HEK293T (cell line): ENCODE data around the gene MAFG.

Experiments used
- CTCF ChIA-PET: fragments of 350-600 bp; formaldehyde crosslinking; extraction: SDS; loops from one replicate; lab custom pipeline; 2021; ENCODE audit warnings: antibody characterized with exemption, inconsistent platforms; lab: Yijun Ruan, JAX
- POLR2A ChIA-PET: fragments of 350-600 bp; formaldehyde crosslinking; extraction: SDS; loops from one replicate; lab custom pipeline; 2020; ENCODE audit warnings: antibody characterized with exemption, inconsistent platforms; lab: Yijun Ruan, JAX
- DNase-seq: peaks from one replicate; pipeline ENCODE4 v3.0.0; 2012; ENCODE audit warnings: mixed read lengths; ENCODE audit errors: extremely low spot score
- ARNT ChIP-seq: fragments of 450-650 bp; IDR thresholded peaks from 2 replicates; pipeline ENCODE4 v1.6.1; 2017; ENCODE audit warnings: mild to moderate bottlenecking
- BHLHE40 ChIP-seq: fragments of 450-650 bp; IDR thresholded peaks from 2 replicates; pipeline ENCODE4 v1.6.1; 2016; ENCODE audit warnings: mild to moderate bottlenecking, moderate library complexity, borderline replicate concordance
- CTBP1 ChIP-seq: fragments of 450-650 bp; IDR thresholded peaks from 2 replicates; pipeline ENCODE4 v1.6.1; 2016; ENCODE audit warnings: borderline replicate concordance
- ELF4 ChIP-seq: fragments of 450-650 bp; IDR thresholded peaks from 2 replicates; pipeline ENCODE4 v1.6.1; 2017; ENCODE audit warnings: antibody characterized with exemption
- FOXA1 ChIP-seq: fragments of 450-650 bp; IDR thresholded peaks from 2 replicates; pipeline ENCODE4 v1.6.1; 2016; ENCODE audit warnings: mild to moderate bottlenecking
- FOXK2 ChIP-seq: fragments of 450-650 bp; IDR thresholded peaks from 2 replicates; pipeline ENCODE4 v1.6.1; 2016; ENCODE audit warnings: mild to moderate bottlenecking
- FOXM1 ChIP-seq: fragments of 450-650 bp; IDR thresholded peaks from 2 replicates; pipeline ENCODE4 v1.6.1; 2017; ENCODE audit warnings: mild to moderate bottlenecking, borderline replicate concordance
- HDGF ChIP-seq: fragments of 450-650 bp; IDR thresholded peaks from 2 replicates; pipeline ENCODE4 v1.6.1; 2017; ENCODE audit warnings: antibody characterized with exemption, borderline replicate concordance
- L3MBTL2 ChIP-seq: fragments of 450-650 bp; conservative IDR thresholded peaks from 2 replicates; pipeline ENCODE4 v1.6.1; 2016; ENCODE audit warnings: mild to moderate bottlenecking
- LEF1 ChIP-seq: fragments of 450-650 bp; IDR thresholded peaks from 2 replicates; pipeline ENCODE4 v1.6.1; 2017; ENCODE audit warnings: mild to moderate bottlenecking, borderline replicate concordance
- NFRKB ChIP-seq: fragments of 450-650 bp; IDR thresholded peaks from 2 replicates; pipeline ENCODE4 v1.6.1; 2016; ENCODE audit warnings: mild to moderate bottlenecking, moderate library complexity
- PKNOX1 ChIP-seq: fragments of 450-650 bp; IDR thresholded peaks from 2 replicates; pipeline ENCODE4 v1.6.1; 2016
- SP1 ChIP-seq: fragments of 450-650 bp; IDR thresholded peaks from 2 replicates; pipeline ENCODE4 v1.6.1; 2017
- SUZ12 ChIP-seq: fragments of 450-650 bp; IDR thresholded peaks from 2 replicates; pipeline ENCODE4 v1.6.1; 2016; ENCODE audit warnings: mild to moderate bottlenecking
- TARDBP ChIP-seq: fragments of 450-650 bp; IDR thresholded peaks from 2 replicates; pipeline ENCODE4 v1.6.1; 2016
- ZNF384 ChIP-seq: fragments of 450-650 bp; IDR thresholded peaks from 2 replicates; pipeline ENCODE4 v1.6.1; 2016

MAFG gene

DNA sequence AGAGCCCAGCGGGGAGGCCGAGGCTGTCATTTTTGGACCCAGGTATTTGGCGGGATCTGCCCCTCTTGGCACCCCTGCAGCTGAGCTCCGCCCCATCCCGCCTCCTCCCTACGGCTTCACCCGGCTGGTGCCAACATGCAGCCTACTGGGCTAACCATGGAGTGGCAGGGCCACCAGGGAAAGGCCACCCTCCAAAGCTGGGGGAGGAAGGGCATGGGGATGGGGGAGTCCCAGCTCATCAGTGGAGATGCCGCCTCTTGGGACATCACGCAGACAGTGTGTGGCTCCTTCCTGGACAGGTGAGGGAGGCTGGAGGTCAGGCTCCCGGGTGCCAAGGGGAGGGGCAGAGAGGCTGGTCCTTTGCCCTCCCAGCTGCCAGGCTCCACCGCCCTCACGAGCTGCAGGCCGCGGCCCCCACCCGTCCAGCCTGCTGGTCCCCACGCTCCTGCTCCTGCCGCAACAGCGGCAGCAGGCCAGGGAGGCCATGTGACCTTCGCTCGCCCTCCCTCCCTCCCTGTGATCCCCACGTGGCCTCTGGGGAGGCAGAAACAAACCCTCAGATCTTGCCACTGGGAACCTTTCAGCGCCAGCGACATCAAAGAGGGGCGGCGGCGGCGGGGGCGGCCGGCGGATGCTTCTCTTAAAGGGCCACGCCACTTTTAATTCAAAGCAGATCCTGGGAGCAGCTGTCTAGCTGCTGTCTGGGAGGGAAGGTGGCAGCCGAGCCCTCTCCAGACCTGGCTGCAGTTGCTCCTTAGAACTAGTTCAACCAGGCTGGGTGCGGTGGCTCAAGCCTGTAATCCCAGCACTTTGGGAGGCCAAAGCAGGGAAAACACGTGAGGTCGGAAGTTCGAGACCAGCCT is 40.2 kb upstream of the MAFG start:
- DNase-seq = no peak
- ChIA-PET POLR2A (interaction anchor here (1.3 to 2.7 kb wide), 2 partner anchors 8 to 10 kb away, joined by 3 to 12 read pairs; no protein-coding TSS in a partner anchor), CTCF (interaction anchor here (1.1 to 1.2 kb wide), 3 partner anchors 8 to 63 kb away, joined by 3 to 6 read pairs (median 4); no protein-coding TSS in a partner anchor)
- TF ChIP-seq L3MBTL2 = no peak
- TF ChIP-seq ELF4 = no peak
- TF ChIP-seq TARDBP = no peak
- no peak for TF ChIP-seq ZNF384
- no peak for TF ChIP-seq CTBP1
- TF ChIP-seq FOXA1 = no peak
- no peak for TF ChIP-seq NFRKB
- no peak for TF ChIP-seq ARNT
- no peak for TF ChIP-seq SUZ12
- TF ChIP-seq FOXM1 = no peak
- TF ChIP-seq LEF1 = no peak

DNA sequence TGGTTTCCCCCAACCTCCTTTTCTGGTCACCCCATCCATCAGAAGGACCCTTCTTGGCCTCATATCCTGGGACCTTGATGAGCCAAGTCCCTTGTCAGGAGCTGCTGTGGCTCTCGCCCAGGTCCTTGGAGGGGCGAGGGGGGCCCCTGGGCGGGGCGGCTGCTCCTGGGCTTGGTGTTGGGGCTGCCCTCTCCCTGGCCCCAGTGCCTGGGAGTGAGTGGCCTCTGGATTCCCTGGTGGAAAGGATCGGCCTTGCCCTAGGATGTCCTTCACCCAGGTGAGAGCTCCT is 39.7 kb upstream of the MAFG start:
- CTCF ChIA-PET = interaction anchor here (1.1 to 1.2 kb wide), 3 partner anchors 8 to 63 kb away, joined by 3 to 6 read pairs (median 4); no protein-coding TSS in a partner anchor
- DNase-seq = no peak
- TF ChIP-seq ARNT (no peak), ELF4 (no peak), TARDBP (no peak), FOXM1 (no peak), SUZ12 (no peak), HDGF (no peak), NFRKB (no peak), FOXA1 (no peak), PKNOX1 (no peak), BHLHE40 (no peak), L3MBTL2 (no peak), CTBP1 (no peak)
- POLR2A ChIA-PET = interaction anchor here (1.3 to 2.7 kb wide), 2 partner anchors 9 to 11 kb away, joined by 3 to 12 read pairs; no protein-coding TSS in a partner anchor

DNA sequence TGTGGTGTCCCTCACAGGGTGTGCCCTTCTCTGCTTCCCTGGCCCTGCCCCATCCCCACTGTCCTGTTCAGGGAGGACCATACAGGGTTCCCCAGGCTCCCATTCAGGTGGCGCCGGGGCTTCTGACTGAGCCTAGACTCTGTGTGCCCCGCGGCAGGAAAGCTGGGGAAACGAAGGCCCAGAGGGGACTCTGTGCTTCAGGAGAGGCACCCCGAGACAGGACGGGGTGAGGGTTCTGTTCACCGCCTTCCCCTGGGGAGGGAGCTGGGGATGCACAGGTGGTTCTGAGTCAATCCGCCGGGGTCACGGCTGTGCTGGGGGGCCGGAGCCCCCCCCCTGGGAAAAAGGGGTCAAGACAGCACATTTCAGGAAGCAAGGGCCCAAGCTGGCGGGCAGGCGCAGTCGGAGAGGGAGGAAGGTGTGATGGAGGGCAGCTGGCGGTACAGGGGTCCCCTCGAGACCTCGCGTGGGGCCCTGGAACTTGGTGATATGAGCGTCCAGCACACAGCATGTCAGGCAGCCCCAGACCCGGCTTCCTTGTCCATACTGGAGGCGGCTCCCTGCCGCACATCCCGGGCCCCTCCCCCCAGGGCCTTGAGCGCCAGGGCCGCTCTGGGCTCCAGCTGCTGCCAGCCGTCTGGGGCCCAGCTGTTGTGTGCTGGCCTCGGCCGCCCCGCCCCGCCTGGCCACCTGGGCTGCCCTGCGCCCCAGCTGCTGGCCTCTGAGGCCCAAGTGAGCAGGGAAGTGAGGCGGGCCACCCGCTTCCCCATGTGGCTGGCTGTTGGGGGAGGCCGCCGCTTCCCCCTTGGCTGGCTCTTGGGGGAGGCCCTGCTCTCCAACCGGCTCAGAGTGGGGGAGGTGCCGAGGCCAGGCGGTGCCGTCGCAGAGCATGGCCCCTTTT is 39.1 kb upstream of the MAFG start:
- CTCF ChIA-PET = interaction anchor here (1.1 kb wide), 2 partner anchors 7 to 54 kb away, joined by 4 to 6 read pairs; no protein-coding TSS in a partner anchor
- POLR2A ChIA-PET = interaction anchor here (1.3 to 2.7 kb wide), 2 partner anchors 9 to 11 kb away, joined by 3 to 12 read pairs; no protein-coding TSS in a partner anchor
- TF ChIP-seq FOXK2 (no peak), ELF4 (no peak), FOXM1 (no peak), HDGF (no peak), LEF1 (no peak), CTBP1 (no peak), BHLHE40 (no peak), L3MBTL2 (no peak), FOXA1 (no peak), SUZ12 (no peak), NFRKB (no peak), PKNOX1 (no peak), ARNT (no peak), SP1 (no peak), TARDBP (no peak), ZNF384 (no peak)
- DNase-seq = no peak

- ChIA-PET POLR2A (interaction anchor here (0.7 kb wide), 1 partner anchor 13 kb away, joined by 5 read pairs; no protein-coding TSS in a partner anchor), CTCF (no interaction called here)
- DNase-seq = no peak
- no peak for TF ChIP-seq LEF1
- no peak for TF ChIP-seq CTBP1
- TF ChIP-seq PKNOX1 = no peak
- no peak for TF ChIP-seq L3MBTL2
- no peak for TF ChIP-seq FOXM1
- TF ChIP-seq TARDBP = no peak
- no peak for TF ChIP-seq NFRKB
- TF ChIP-seq SUZ12 = no peak
- no peak for TF ChIP-seq FOXA1
- TF ChIP-seq BHLHE40 = no peak
- TF ChIP-seq SP1 = no peak
- TF ChIP-seq ZNF384 = no peak
- TF ChIP-seq ELF4 = no peak
- no peak for TF ChIP-seq ARNT
Measured at GRCh38 chr17:81964081-81964849, 36.7 kb upstream of the MAFG start.
